Peyer's patch (tissue), 4 donors: ENCODE results near the gene SMAGP.
A peak's percentile ranks its signal among the peaks of the same experiment; 100 is the strongest.

ENCODE experiments used
- CTCF ChIP-seq, 6 experiments: fragments of 450-650 bp in 4 of 6; fragments of 200-600 bp in 2 of 6; sonication (generic) in 1 of 6; IDR thresholded peaks; one replicate each; pipeline ENCODE4 v1.5.1; 2017 to 2019; ENCODE audit warnings: antibody characterized with exemption in 6 of 6, mild to moderate bottlenecking in 3 of 6, moderate library complexity in 1 of 6
- POLR2A ChIP-seq, 2 donors: fragments of 450-650 bp; IDR thresholded peaks; one replicate each; pipeline ENCODE4 v1.5.1; 2017; ENCODE audit warnings: antibody characterized with exemption in 2 of 2, mild to moderate bottlenecking in 2 of 2, moderate library complexity in 2 of 2

DNA sequence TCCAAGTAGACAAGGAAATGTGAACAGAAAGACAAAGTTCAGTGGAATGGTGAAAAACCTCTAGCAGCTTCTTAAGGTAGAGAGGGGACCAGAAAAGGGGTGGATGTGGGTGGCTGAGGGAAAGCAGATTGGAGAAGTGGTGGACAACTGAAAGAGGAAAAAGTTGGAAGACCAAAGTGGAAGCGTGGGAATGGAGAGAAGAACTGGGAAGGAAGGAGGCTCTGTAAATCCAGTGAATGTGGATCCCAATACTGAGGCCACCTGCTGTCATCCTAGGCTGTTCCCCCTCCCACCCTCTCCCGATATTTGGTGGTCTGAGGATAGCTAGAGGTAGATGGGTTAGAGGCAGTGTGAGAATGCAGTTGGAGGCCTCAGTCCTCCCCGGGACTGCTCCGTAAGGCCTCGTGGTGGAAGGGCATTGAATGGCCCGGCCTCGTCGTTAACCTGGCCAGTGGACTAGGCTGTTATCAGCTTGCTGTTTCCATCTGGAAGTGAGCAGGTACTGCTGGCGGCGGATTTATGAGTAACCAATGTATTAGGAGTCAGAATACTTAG lies 51.5 kb downstream of the SMAGP start:
- TF ChIP-seq CTCF (IDR thresholded peaks at IDR 0.05) (peak in 3 of 6 experiments; percentile 16 to 19 (median 18)), POLR2A (IDR thresholded peaks at IDR 0.05) (no peak)
